ENCODE data around the gene ZNF662.
A peak's percentile ranks its signal among the peaks of the same experiment; 100 is the strongest.

Gene ZNF662

GRCh38 chr3:42906848-42907183, 874 bp downstream of the ZNF662 start:
- Histone ChIP-seq H3K27me3 (replicated peaks; ENCODE audit: control insufficient read depth, insufficient read depth, low read length) (peaks cover 8% of the 10 kb centered on the region), H3K4me3 (ENCODE audit: low read length) (peak overlapping the region; percentile 79), H3K9me3 (ENCODE audit: control insufficient read depth, low read length) (peaks cover 4% of the 10 kb centered on the region), H3K36me3 (ENCODE audit: control insufficient read depth, insufficient read depth, low read length, severe bottlenecking) (peaks cover 13% of the 10 kb centered on the region), H3K9ac (ENCODE audit: low read length) (peak overlapping the region; percentile 81), H3K4me1 (ENCODE audit: control insufficient read depth, insufficient read depth, low read length) (peaks cover 10% of the 10 kb centered on the region)
- no peak for DNase-seq (ENCODE audit: low read depth)

- H3K4me3 ChIP-seq (ENCODE audit: low read length) = no peak overlapping the region
- no peak for DNase-seq (ENCODE audit: low read depth)
- no peak overlapping the region for H3K9ac ChIP-seq (ENCODE audit: low read length)
- peaks cover 10% of the 10 kb centered on the region for H3K4me1 ChIP-seq (ENCODE audit: control insufficient read depth, insufficient read depth, low read length)
- H3K36me3 ChIP-seq (ENCODE audit: control insufficient read depth, insufficient read depth, low read length, severe bottlenecking) = peaks cover 24% of the 10 kb centered on the region
- peaks cover 3% of the 10 kb centered on the region for H3K27me3 ChIP-seq (replicated peaks; ENCODE audit: control insufficient read depth, insufficient read depth, low read length)
- H3K9me3 ChIP-seq (ENCODE audit: control insufficient read depth, low read length) = peaks cover 14% of the 10 kb centered on the region
Measured at GRCh38 chr3:42908675-42909074, 2.7 kb downstream of the ZNF662 start.

- Histone ChIP-seq H3K9ac (ENCODE audit: low read length) (no peak overlapping the region), H3K4me3 (ENCODE audit: low read length) (no peak overlapping the region), H3K4me1 (ENCODE audit: control insufficient read depth, insufficient read depth, low read length) (peaks cover 6% of the 10 kb centered on the region), H3K9me3 (ENCODE audit: control insufficient read depth, low read length) (peaks cover 43% of the 10 kb centered on the region), H3K36me3 (ENCODE audit: control insufficient read depth, insufficient read depth, low read length, severe bottlenecking) (peaks cover 48% of the 10 kb centered on the region), H3K27me3 (replicated peaks; ENCODE audit: control insufficient read depth, insufficient read depth, low read length) (no peaks in the 10 kb centered on the region)
- DNase-seq (ENCODE audit: low read depth) = no peak
Measured at GRCh38 chr3:42911551-42911950, 5.6 kb downstream of the ZNF662 start.

- Histone ChIP-seq H3K4me3 (ENCODE audit: low read length) (peak overlapping the region; percentile 54), H3K27me3 (replicated peaks; ENCODE audit: control insufficient read depth, insufficient read depth, low read length) (no peaks in the 10 kb centered on the region), H3K9ac (ENCODE audit: low read length) (no peak overlapping the region), H3K36me3 (ENCODE audit: control insufficient read depth, insufficient read depth, low read length, severe bottlenecking) (peaks cover 48% of the 10 kb centered on the region), H3K4me1 (ENCODE audit: control insufficient read depth, insufficient read depth, low read length) (no peaks in the 10 kb centered on the region), H3K9me3 (ENCODE audit: control insufficient read depth, low read length) (peaks cover 63% of the 10 kb centered on the region)
- no peak for DNase-seq (ENCODE audit: low read depth)
Measured at GRCh38 chr3:42914771-42915515, 9.0 kb downstream of the ZNF662 start.

- no peak for DNase-seq (ENCODE audit: low read depth)
- Histone ChIP-seq H3K27me3 (replicated peaks; ENCODE audit: control insufficient read depth, insufficient read depth, low read length) (peaks cover 6% of the 10 kb centered on the region), H3K9ac (ENCODE audit: low read length) (no peak overlapping the region), H3K9me3 (ENCODE audit: control insufficient read depth, low read length) (peaks cover 10% of the 10 kb centered on the region), H3K4me1 (ENCODE audit: control insufficient read depth, insufficient read depth, low read length) (peaks cover under 1% of the 10 kb centered on the region), H3K4me3 (ENCODE audit: low read length) (no peak overlapping the region), H3K36me3 (ENCODE audit: control insufficient read depth, insufficient read depth, low read length, severe bottlenecking) (no peaks in the 10 kb centered on the region)
Measured at GRCh38 chr3:42923606-42924005, 17.7 kb downstream of the ZNF662 start.

- no peak overlapping the region for H3K4me3 ChIP-seq (ENCODE audit: low read length)
- no peak for DNase-seq (ENCODE audit: low read depth)
- peaks cover 6% of the 10 kb centered on the region for H3K27me3 ChIP-seq (replicated peaks; ENCODE audit: control insufficient read depth, insufficient read depth, low read length)
- peaks cover 5% of the 10 kb centered on the region for H3K9me3 ChIP-seq (ENCODE audit: control insufficient read depth, low read length)
- peaks cover 4% of the 10 kb centered on the region for H3K4me1 ChIP-seq (ENCODE audit: control insufficient read depth, insufficient read depth, low read length)
- no peak overlapping the region for H3K9ac ChIP-seq (ENCODE audit: low read length)
- H3K36me3 ChIP-seq (ENCODE audit: control insufficient read depth, insufficient read depth, low read length, severe bottlenecking) = no peaks in the 10 kb centered on the region
Measured at GRCh38 chr3:42926310-42926709, 20.4 kb downstream of the ZNF662 start.

- Histone ChIP-seq H3K4me1 (ENCODE audit: control insufficient read depth, insufficient read depth, low read length) (no peaks in the 10 kb centered on the region), H3K36me3 (ENCODE audit: control insufficient read depth, insufficient read depth, low read length, severe bottlenecking) (no peaks in the 10 kb centered on the region), H3K9ac (ENCODE audit: low read length) (no peak overlapping the region), H3K4me3 (ENCODE audit: low read length) (no peak overlapping the region), H3K27me3 (replicated peaks; ENCODE audit: control insufficient read depth, insufficient read depth, low read length) (no peaks in the 10 kb centered on the region), H3K9me3 (ENCODE audit: control insufficient read depth, low read length) (no peaks in the 10 kb centered on the region)
- no peak for DNase-seq (ENCODE audit: low read depth)
Measured at GRCh38 chr3:42934111-42934510, 28.2 kb downstream of the ZNF662 start.

- no peaks in the 10 kb centered on the region for H3K27me3 ChIP-seq (replicated peaks; ENCODE audit: control insufficient read depth, insufficient read depth, low read length)
- no peaks in the 10 kb centered on the region for H3K9me3 ChIP-seq (ENCODE audit: control insufficient read depth, low read length)
- no peak for DNase-seq (ENCODE audit: low read depth)
- H3K4me3 ChIP-seq (ENCODE audit: low read length) = no peak overlapping the region
- H3K9ac ChIP-seq (ENCODE audit: low read length) = no peak overlapping the region
- H3K36me3 ChIP-seq (ENCODE audit: control insufficient read depth, insufficient read depth, low read length, severe bottlenecking) = no peaks in the 10 kb centered on the region
- no peaks in the 10 kb centered on the region for H3K4me1 ChIP-seq (ENCODE audit: control insufficient read depth, insufficient read depth, low read length)
Measured at GRCh38 chr3:42934910-42935309, 29.0 kb downstream of the ZNF662 start.

- no peak for DNase-seq (ENCODE audit: low read depth)
- Histone ChIP-seq H3K27me3 (replicated peaks; ENCODE audit: control insufficient read depth, insufficient read depth, low read length) (no peaks in the 10 kb centered on the region), H3K36me3 (ENCODE audit: control insufficient read depth, insufficient read depth, low read length, severe bottlenecking) (no peaks in the 10 kb centered on the region), H3K9ac (ENCODE audit: low read length) (no peak overlapping the region), H3K4me1 (ENCODE audit: control insufficient read depth, insufficient read depth, low read length) (no peaks in the 10 kb centered on the region), H3K4me3 (ENCODE audit: low read length) (peak overlapping the region; percentile 80), H3K9me3 (ENCODE audit: control insufficient read depth, low read length) (no peaks in the 10 kb centered on the region)
Measured at GRCh38 chr3:42935472-42935871, 29.5 kb downstream of the ZNF662 start.

GRCh38 chr3:42936157-42936981, 30.4 kb downstream of the ZNF662 start:
- no peaks in the 10 kb centered on the region for H3K27me3 ChIP-seq (replicated peaks; ENCODE audit: control insufficient read depth, insufficient read depth, low read length)
- no peak for DNase-seq (ENCODE audit: low read depth)
- H3K4me3 ChIP-seq (ENCODE audit: low read length) = peak overlapping the region; percentile 80
- H3K9ac ChIP-seq (ENCODE audit: low read length) = peak overlapping the region; percentile 57
- no peaks in the 10 kb centered on the region for H3K9me3 ChIP-seq (ENCODE audit: control insufficient read depth, low read length)
- no peaks in the 10 kb centered on the region for H3K4me1 ChIP-seq (ENCODE audit: control insufficient read depth, insufficient read depth, low read length)
- H3K36me3 ChIP-seq (ENCODE audit: control insufficient read depth, insufficient read depth, low read length, severe bottlenecking) = peaks cover 6% of the 10 kb centered on the region

GRCh38 chr3:42937334-42937733, 31.4 kb downstream of the ZNF662 start:
- Histone ChIP-seq H3K9me3 (ENCODE audit: control insufficient read depth, low read length) (no peaks in the 10 kb centered on the region), H3K9ac (ENCODE audit: low read length) (no peak overlapping the region), H3K4me1 (ENCODE audit: control insufficient read depth, insufficient read depth, low read length) (no peaks in the 10 kb centered on the region), H3K36me3 (ENCODE audit: control insufficient read depth, insufficient read depth, low read length, severe bottlenecking) (peaks cover 9% of the 10 kb centered on the region), H3K27me3 (replicated peaks; ENCODE audit: control insufficient read depth, insufficient read depth, low read length) (no peaks in the 10 kb centered on the region), H3K4me3 (ENCODE audit: low read length) (no peak overlapping the region)
- no peak for DNase-seq (ENCODE audit: low read depth)
